HCT116 (cell line): ENCODE measurements around the gene TMEM238L. TPM values are rescaled to one million over a fixed set of nuclear protein-coding genes. Genes with fewer than 3 reads are reported as not detected.

Source experiments
- ATAC-seq: fragments of 200-7000 bp; cut with Tn5 transposase; 2 replicates; pipeline ENCODE4 v1.9.1; 2020; ENCODE audit warnings: mild to moderate bottlenecking, moderate library complexity
- BruUV-seq: library from RNA; stranded (reverse); fragments of 400-500 nt; replicated peaks from 2 replicates; lab custom pipeline; 2021; lab: Mats Ljungman, UMichigan
- CTCF ChIA-PET: fragments of 300-600 bp; sonication (Branson Sonifier 250); formaldehyde crosslinking; loops from one replicate; lab custom pipeline; 2021; ENCODE audit warnings: antibody characterized with exemption; lab: Charles Lee
- POLR2A ChIA-PET: fragments of 300-600, 350-600 bp; sonication (Branson Sonifier 250); formaldehyde crosslinking; loops from one replicate; lab custom pipeline; 2021; ENCODE audit warnings: antibody characterized with exemption; lab: Charles Lee
- RAD21 ChIA-PET, 2 experiments: fragments of 300-600 bp; sonication (Branson Sonifier 250); formaldehyde crosslinking; loops; one replicate each; lab custom pipeline; 2023; ENCODE audit warnings: low total read pairs in 2 of 2; ENCODE audit not compliant: uncharacterized antibody in 2 of 2, unreplicated experiment in 2 of 2, low non-redundant PET in 1 of 2; lab: Charles Lee
- DNase-seq: peaks from one replicate; pipeline ENCODE4 v3.0.0-alpha.2; 2010; ENCODE audit warnings: low read depth, low spot score
- H2AFZ ChIP-seq: fragments of 200-600 bp; shearing (Covaris generic), sonication (generic); 2 replicates; pipeline ENCODE4 v1.6.1; 2017; ENCODE audit warnings: low read depth, mixed run types, mixed read lengths, antibody characterized with exemption, low read length; ENCODE audit not compliant: poor library complexity, severe bottlenecking
- H3K27ac ChIP-seq: 2 replicates; pipeline ENCODE4 v1.5.1; 2012; ENCODE audit warnings: low read depth, low read length
- H3K27me3 ChIP-seq: fragments of 200-600 bp; sonication (generic); 2 replicates; pipeline ENCODE4 v1.6.1; 2016; ENCODE audit warnings: mixed run types, low read length, mixed read lengths; ENCODE audit not compliant: insufficient read depth
- H3K36me3 ChIP-seq, 2 experiments: fragments of 200-500 bp in 1 of 2; fragments of 200-600 bp in 1 of 2; sonication (Bioruptor generic) in 1 of 2; sonication (generic) in 1 of 2; 2 replicates each; pipeline versions ENCODE4 v1.5.1 to v1.6.1; 2014 to 2016; ENCODE audit warnings: low read length in 2 of 2, inconsistent platforms in 1 of 2, mixed read lengths in 1 of 2, mixed run types in 1 of 2; ENCODE audit not compliant: insufficient read depth in 2 of 2, control insufficient read depth in 1 of 2
- H3K4me1 ChIP-seq, 2 experiments: fragments of 200-600 bp in 1 of 2; sonication (generic) in 1 of 2; 2 replicates each; pipeline versions ENCODE4 v1.5.1 to v1.6.1; 2012 to 2017; ENCODE audit warnings: low read length in 2 of 2, inconsistent platforms in 1 of 2, mild to moderate bottlenecking in 1 of 2, mixed read lengths in 1 of 2, mixed run types in 1 of 2, moderate library complexity in 1 of 2; ENCODE audit not compliant: insufficient read depth in 2 of 2, control insufficient read depth in 1 of 2
- H3K4me2 ChIP-seq: fragments of 200-600 bp; sonication (generic); 2 replicates; pipeline ENCODE4 v1.6.1; 2017; ENCODE audit warnings: mixed run types, low read length, mixed read lengths
- H3K4me3 ChIP-seq, 2 experiments: fragments of 200-600 bp in 1 of 2; sonication (generic) in 1 of 2; replicated peaks in 1 of 2; 2 replicates each; pipeline ENCODE4 v1.5.1; 2011 to 2016; ENCODE audit warnings: low read length in 2 of 2, control low read depth in 1 of 2, low read depth in 1 of 2, mild to moderate bottlenecking in 1 of 2, mixed read lengths in 1 of 2, mixed run types in 1 of 2
- H3K79me2 ChIP-seq: fragments of 200-600 bp; sonication (generic); 2 replicates; pipeline ENCODE4 v1.6.1; 2017; ENCODE audit warnings: mild to moderate bottlenecking, mixed run types, low read length, moderate library complexity, mixed read lengths; ENCODE audit not compliant: insufficient read depth
- H3K9ac ChIP-seq: fragments of 200-600 bp; sonication (generic); 2 replicates; pipeline ENCODE4 v1.6.1; 2016; ENCODE audit warnings: low read length, mixed read lengths
- H3K9me2 ChIP-seq: fragments of 200-600 bp; sonication (generic), shearing (Covaris generic); 2 replicates; pipeline ENCODE4 v1.6.1; 2017; ENCODE audit warnings: mixed run types, mild to moderate bottlenecking, moderate library complexity; ENCODE audit not compliant: insufficient read depth
- H3K9me3 ChIP-seq, 2 experiments: fragments of 200-500 bp in 1 of 2; fragments of 200-600 bp in 1 of 2; sonication (Bioruptor generic) in 1 of 2; sonication (generic) in 1 of 2; 2 replicates each; pipeline ENCODE4 v1.6.1; 2014 to 2017; ENCODE audit warnings: low read length in 2 of 2, mixed read lengths in 2 of 2, inconsistent platforms in 1 of 2, low read depth in 1 of 2, mild to moderate bottlenecking in 1 of 2, mixed run types in 1 of 2, moderate library complexity in 1 of 2; ENCODE audit not compliant: control insufficient read depth in 1 of 2, insufficient read depth in 1 of 2
- H4K20me1 ChIP-seq: fragments of 200-600 bp; sonication (generic), shearing (Covaris generic); 2 replicates; pipeline ENCODE4 v1.6.1; 2017; ENCODE audit warnings: mixed run types, mild to moderate bottlenecking, moderate library complexity; ENCODE audit not compliant: insufficient read depth
- ATF3 ChIP-seq: IDR thresholded peaks from 2 replicates; pipeline ENCODE4 v1.6.1; 2012
- CEBPB ChIP-seq: IDR thresholded peaks from 2 replicates; pipeline ENCODE4 v1.6.1; 2012; ENCODE audit warnings: low read depth
- EZH2phosphoT487 ChIP-seq: fragments of 200-600 bp; IDR thresholded peaks from 2 replicates; pipeline ENCODE4 v1.6.1; 2018; ENCODE audit warnings: antibody characterized with exemption, borderline replicate concordance
- FOSL1 ChIP-seq: IDR thresholded peaks from 2 replicates; pipeline ENCODE4 v1.6.1; 2012; ENCODE audit warnings: low read depth
- MAX ChIP-seq: IDR thresholded peaks from 2 replicates; pipeline ENCODE4 v1.6.1; 2012
- POLR2AphosphoS5 ChIP-seq: IDR thresholded peaks from 2 replicates; pipeline ENCODE4 v1.6.1; 2011; ENCODE audit warnings: mild to moderate bottlenecking, low read depth, low read length, moderate library complexity
- RAD21 ChIP-seq: IDR thresholded peaks from 2 replicates; pipeline ENCODE4 v1.6.1; 2012; ENCODE audit warnings: low read depth, mild to moderate bottlenecking
- REST ChIP-seq: IDR thresholded peaks from 2 replicates; pipeline ENCODE4 v1.6.1; 2012; ENCODE audit warnings: low read depth
- SP1 ChIP-seq: IDR thresholded peaks from 2 replicates; pipeline ENCODE4 v1.6.1; 2012; ENCODE audit warnings: low read depth
- ZFX ChIP-seq: fragments of 450-650 bp; IDR thresholded peaks from 2 replicates; pipeline ENCODE4 v1.6.1; 2017
- ZNF274 ChIP-seq: fragments of 200-500 bp; sonication (Bioruptor generic); IDR thresholded peaks from 2 replicates; pipeline ENCODE4 v1.6.1; 2014; ENCODE audit warnings: mild to moderate bottlenecking, low read depth, low read length, inconsistent platforms
- intact Hi-C: fragments of 100-400 bp; cut with micrococcal nuclease; formaldehyde crosslinking; loops from 2 replicates; pipeline ENCODE4 v1.10.0; 2022
- total RNA-seq: library from RNA; stranded (reverse); gene quantifications from one replicate; pipeline ENCODE4 v1.2.1, GENCODE V29; 2021; ENCODE audit not compliant: unreplicated experiment

Gene TMEM238L
- total RNA-seq, 1 experiment from 2014 or later: not detected

- no peak for ATAC-seq
These were observed 32.8 kb downstream of the TMEM238L start for GRCh38 chr17:10771148-10771547.

More at GRCh38 chr17:10771148-10771547, 32.8 kb downstream of the TMEM238L start:
- ChIA-PET POLR2A (no interaction called here), RAD21 (no interaction called here), CTCF (no interaction called here)
- Histone ChIP-seq H3K9ac (no peak overlapping the region), H3K27ac (no peak overlapping the region), H3K27me3 (no peaks in the 10 kb centered on the region), H3K9me2 (no peaks in the 10 kb centered on the region), H4K20me1 (no peaks in the 10 kb centered on the region), H3K4me1 (no peaks in the 10 kb centered on the region), H3K4me2 (no peak overlapping the region), H3K9me3 (peaks cover 0 to 4% of the 10 kb centered on the region in 2 experiments; a peak in 2 of 4 replicates)
- BruUV-seq: no TSS peak
- intact Hi-C loops: no loop called here
- DNase-seq: no peak
- TF ChIP-seq ZNF274 (no peak), SP1 (no peak), EZH2phosphoT487 (no peak), POLR2AphosphoS5 (no peak), ATF3 (no peak), RAD21 (no peak), REST (no peak), FOSL1 (no peak), ZFX (no peak), CEBPB (no peak), MAX (no peak)
- TF ChIP-seq, all 23 proteins: peak for 0
- Histone ChIP-seq H3K79me2 (no peaks in the 10 kb centered on the region), H2AFZ (no peak overlapping the region), H3K36me3 (no peaks in the 10 kb centered on the region), H3K4me3 (no peak overlapping the region)
